ENCODE results near the gene APOB.

- TF ChIP-seq NR3C1 (CRISPR knock-in tag; conservative IDR thresholded peaks at IDR 0.05; ENCODE audit: low read depth): no peak
- TF ChIP-seq ELF4 (CRISPR knock-in tag; IDR thresholded peaks at IDR 0.05; ENCODE audit: low read depth): no peak
- no peak for TF ChIP-seq CTCF (IDR thresholded peaks at IDR 0.05)
- no peak for TF ChIP-seq FOXP4 (CRISPR knock-in tag; IDR thresholded peaks at IDR 0.05)
- no peak for TF ChIP-seq TEAD4 (CRISPR knock-in tag; IDR thresholded peaks at IDR 0.05)
- no peak for TF ChIP-seq ZNF317 (CRISPR knock-in tag; IDR thresholded peaks at IDR 0.05; ENCODE audit: borderline replicate concordance, low read depth)
- TF ChIP-seq TEAD1 (CRISPR knock-in tag; IDR thresholded peaks at IDR 0.05): no peak
- TF ChIP-seq MAX (CRISPR knock-in tag; IDR thresholded peaks at IDR 0.05): no peak
- TF ChIP-seq IRF2 (CRISPR knock-in tag; IDR thresholded peaks at IDR 0.05; ENCODE audit: borderline replicate concordance, low read depth): no peak
Observed at GRCh38 chr2:21008014-21008789, 35.7 kb downstream of the APOB start.
